Measurements from ENCODE around the gene DTX1. TPM values are rescaled to one million over a fixed set of nuclear protein-coding genes. Genes with fewer than 3 reads are reported as not detected.

DTX1 gene
- total and polyA plus RNA-seq, 7 experiments from 2014 or later: 0.80 to 15.8 (median 4.5) TPM; not detected in 1

- ATAC-seq (no peak), DNase-seq (no peak)
- Histone ChIP-seq H3K36me3 (ENCODE audit: control insufficient read depth in 2 of 3, insufficient read depth in 3 of 3, low read length in 3 of 3) (no peaks in the 10 kb centered on the region), H3K27me3 (ENCODE audit: control insufficient read depth in 2 of 2, insufficient read depth in 2 of 2, low read length in 2 of 2) (no peaks in the 10 kb centered on the region), H3K4me1 (ENCODE audit: control insufficient read depth in 2 of 2, insufficient read depth in 2 of 2, low read length in 2 of 2) (peaks cover 0 to 6% of the 10 kb centered on the region in 2 donors), H3K27ac (ENCODE audit: low read depth, low read length) (no peak overlapping the region), H3K9me3 (ENCODE audit: control insufficient read depth in 2 of 3, low read length in 3 of 3) (no peaks in the 10 kb centered on the region), H3K4me3 (ENCODE audit: low read length) (no peak overlapping the region)
- H3K4me1 Mint-ChIP-seq: peaks cover 0 to 12% (median 9%) of the 10 kb centered on the region in 7 donors
- H3K27ac Mint-ChIP-seq: peak overlapping the region in 1 of 9 donors; percentile 57
- CTCF ChIA-PET: no interaction called here
- POLR2A ChIA-PET: no interaction called here
- H3K27me3 Mint-ChIP-seq: peaks cover 0 to 3% (median 0%) of the 10 kb centered on the region in 5 donors
- H3K4me3 Mint-ChIP-seq: no peak overlapping the region
- intact Hi-C loops (cut with micrococcal nuclease): no loop called here
- H3K36me3 Mint-ChIP-seq: no peaks in the 10 kb centered on the region
- H3K9me3 Mint-ChIP-seq: peaks cover 0 to 2% (median 0%) of the 10 kb centered on the region in 11 donors
These were observed 54.7 kb downstream of the DTX1 start for GRCh38 chr12:113111247-113111646.

- ChIA-PET CTCF (no interaction called here), POLR2A (no interaction called here)
- Histone ChIP-seq H3K9me3 (ENCODE audit: control insufficient read depth in 2 of 3, low read length in 3 of 3) (no peaks in the 10 kb centered on the region), H3K4me3 (ENCODE audit: low read length) (no peak overlapping the region), H3K27me3 (ENCODE audit: control insufficient read depth in 2 of 2, insufficient read depth in 2 of 2, low read length in 2 of 2) (no peaks in the 10 kb centered on the region), H3K4me1 (ENCODE audit: control insufficient read depth in 2 of 2, insufficient read depth in 2 of 2, low read length in 2 of 2) (peaks cover 0 to 6% of the 10 kb centered on the region in 2 donors), H3K36me3 (ENCODE audit: control insufficient read depth in 2 of 3, insufficient read depth in 3 of 3, low read length in 3 of 3) (no peaks in the 10 kb centered on the region), H3K27ac (ENCODE audit: low read depth, low read length) (no peak overlapping the region)
- Mint-ChIP-seq H3K4me3 (no peak overlapping the region), H3K9me3 (peaks cover 0 to 2% (median 0%) of the 10 kb centered on the region in 11 donors), H3K27me3 (peaks cover 0 to 3% (median 0%) of the 10 kb centered on the region in 5 donors), H3K4me1 (peaks cover 0 to 12% (median 9%) of the 10 kb centered on the region in 7 donors), H3K27ac (peak overlapping the region in 1 of 9 donors; percentile 46), H3K36me3 (no peaks in the 10 kb centered on the region)
- intact Hi-C loops (cut with micrococcal nuclease): no loop called here
- no peak for DNase-seq
- no peak for ATAC-seq
These were observed 55.7 kb downstream of the DTX1 start for GRCh38 chr12:113112043-113112899.

- Histone ChIP-seq H3K27ac (ENCODE audit: low read depth, low read length) (no peak overlapping the region), H3K9me3 (ENCODE audit: control insufficient read depth in 2 of 3, low read length in 3 of 3) (no peaks in the 10 kb centered on the region), H3K36me3 (ENCODE audit: control insufficient read depth in 2 of 3, insufficient read depth in 3 of 3, low read length in 3 of 3) (no peaks in the 10 kb centered on the region), H3K27me3 (ENCODE audit: control insufficient read depth in 2 of 2, insufficient read depth in 2 of 2, low read length in 2 of 2) (no peaks in the 10 kb centered on the region), H3K4me3 (ENCODE audit: low read length) (no peak overlapping the region), H3K4me1 (ENCODE audit: control insufficient read depth in 2 of 2, insufficient read depth in 2 of 2, low read length in 2 of 2) (peaks cover 0 to 6% of the 10 kb centered on the region in 2 donors)
- intact Hi-C loops (cut with micrococcal nuclease): no loop called here
- ChIA-PET CTCF (no interaction called here), POLR2A (interaction anchor here (0.7 kb wide), 1 partner anchor 102 kb away, joined by 3 read pairs; no protein-coding TSS in a partner anchor)
- Mint-ChIP-seq H3K4me1 (peaks cover 0 to 11% (median 9%) of the 10 kb centered on the region in 7 donors), H3K27ac (peak overlapping the region in 1 of 9 donors; percentile 72), H3K27me3 (peaks cover 0 to 3% (median 0%) of the 10 kb centered on the region in 5 donors), H3K4me3 (no peak overlapping the region), H3K9me3 (peaks cover 0 to 2% (median 0%) of the 10 kb centered on the region in 11 donors), H3K36me3 (no peaks in the 10 kb centered on the region)
- ATAC-seq (no peak), DNase-seq (no peak)
These were observed 56.9 kb downstream of the DTX1 start for GRCh38 chr12:113113397-113113796.

DNA sequence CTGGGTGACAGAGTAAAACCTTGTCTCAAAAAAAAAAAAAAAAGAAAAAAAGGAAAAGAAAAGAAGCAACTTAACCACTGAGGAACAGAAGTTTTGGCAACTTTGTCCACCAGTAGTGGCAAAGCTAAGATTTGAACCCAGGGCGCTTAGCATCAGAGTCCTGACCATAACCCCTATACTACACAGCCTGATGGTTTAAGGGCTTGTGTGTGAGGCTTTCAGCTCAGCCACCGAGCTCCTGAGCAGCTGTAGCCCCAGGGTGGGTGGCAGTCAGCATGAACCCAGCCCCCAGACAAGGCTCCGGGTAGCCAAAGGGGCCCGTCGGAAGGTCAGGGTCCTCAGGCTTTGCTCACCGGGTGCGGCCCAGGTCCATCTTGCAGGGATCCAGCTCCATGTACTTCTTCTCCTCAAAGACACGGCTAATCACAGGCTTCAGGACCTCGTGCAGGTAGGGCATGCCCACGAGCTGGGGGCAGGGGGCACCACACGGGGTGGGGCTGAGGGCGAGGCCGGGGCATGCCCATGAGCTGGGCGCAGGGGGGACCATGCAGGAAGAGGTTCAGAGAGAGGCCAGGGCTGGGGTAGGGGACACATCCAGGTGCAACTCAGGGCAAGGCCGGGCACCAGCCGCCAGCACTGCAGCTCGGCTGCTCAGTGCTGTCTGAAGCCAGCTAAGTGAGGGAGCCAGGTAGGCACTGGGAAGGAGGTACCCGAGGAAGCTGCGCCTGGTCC is 58.1 kb downstream of the DTX1 start:
- no peaks in the 10 kb centered on the region for H3K27me3 ChIP-seq (ENCODE audit: control insufficient read depth in 2 of 2, insufficient read depth in 2 of 2, low read length in 2 of 2)
- no peak for ATAC-seq
- H3K4me3 ChIP-seq (ENCODE audit: low read length): no peak overlapping the region
- H3K4me1 ChIP-seq (ENCODE audit: control insufficient read depth in 2 of 2, insufficient read depth in 2 of 2, low read length in 2 of 2): peaks cover 0 to 4% of the 10 kb centered on the region in 2 donors
- H3K36me3 ChIP-seq (ENCODE audit: control insufficient read depth in 2 of 3, insufficient read depth in 3 of 3, low read length in 3 of 3): no peaks in the 10 kb centered on the region
- Mint-ChIP-seq H3K9me3 (peaks cover 0 to 2% (median 0%) of the 10 kb centered on the region in 11 donors), H3K27me3 (peaks cover 0 to 3% (median 0%) of the 10 kb centered on the region in 5 donors), H3K4me3 (no peak overlapping the region), H3K4me1 (peaks cover 0 to 11% (median 8%) of the 10 kb centered on the region in 7 donors), H3K36me3 (no peaks in the 10 kb centered on the region), H3K27ac (no peak overlapping the region)
- ChIA-PET CTCF (interaction anchor here (0.7 kb wide), 1 partner anchor 121 kb away, joined by 3 read pairs; no protein-coding TSS in a partner anchor), POLR2A (no interaction called here)
- no peaks in the 10 kb centered on the region for H3K9me3 ChIP-seq (ENCODE audit: control insufficient read depth in 2 of 3, low read length in 3 of 3)
- H3K27ac ChIP-seq (ENCODE audit: low read depth, low read length): no peak overlapping the region
- DNase-seq: no peak
- intact Hi-C loops (cut with micrococcal nuclease): no loop called here

DNA sequence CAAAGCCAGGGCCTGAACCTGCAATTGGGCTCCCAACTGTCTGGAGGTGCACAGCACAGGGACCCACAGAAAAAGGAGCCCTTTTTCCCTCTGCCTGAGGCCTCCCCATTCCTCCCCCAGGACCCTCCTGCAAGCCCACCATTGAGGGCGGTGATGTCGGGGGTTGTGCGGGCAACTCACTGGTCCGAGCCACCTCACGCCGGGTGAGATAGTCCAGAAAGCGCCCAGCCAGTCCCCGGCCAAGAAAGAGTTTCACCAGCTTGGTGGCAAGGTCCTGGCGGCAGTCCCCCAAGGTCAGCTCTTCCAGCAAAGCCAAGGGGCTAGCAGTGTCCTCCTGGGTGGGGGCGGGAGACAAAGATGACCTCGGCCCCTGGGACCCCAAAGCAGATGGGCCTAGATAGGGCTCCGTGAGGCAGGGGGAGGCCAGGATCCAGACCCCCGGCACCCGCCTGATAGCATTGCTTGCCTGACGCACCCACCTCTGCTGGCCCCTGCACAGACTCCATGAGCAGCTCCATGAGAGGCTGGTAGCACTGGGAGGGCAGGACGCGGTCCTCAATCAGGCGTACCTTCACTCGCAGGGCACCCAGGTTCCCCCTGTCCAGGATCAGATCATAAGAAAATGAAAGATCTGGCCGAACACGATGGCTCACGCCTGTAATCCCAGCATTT is 59.1 kb downstream of the DTX1 start:
- intact Hi-C loops (cut with micrococcal nuclease): no loop called here
- no peak overlapping the region for H3K4me3 Mint-ChIP-seq

GRCh38 chr12:113116875-113117274 is 60.3 kb downstream of the DTX1 start:
- ATAC-seq: no peak
- intact Hi-C loops (cut with micrococcal nuclease): no loop called here

More for the DNA sequence above, 59.1 kb downstream of the DTX1 start:
- Histone ChIP-seq H3K4me1 (ENCODE audit: control insufficient read depth in 2 of 2, insufficient read depth in 2 of 2, low read length in 2 of 2) (no peaks in the 10 kb centered on the region), H3K36me3 (ENCODE audit: control insufficient read depth in 2 of 3, insufficient read depth in 3 of 3, low read length in 3 of 3) (no peaks in the 10 kb centered on the region), H3K27ac (ENCODE audit: low read depth, low read length) (no peak overlapping the region), H3K4me3 (ENCODE audit: low read length) (no peak overlapping the region), H3K9me3 (ENCODE audit: control insufficient read depth in 2 of 3, low read length in 3 of 3) (no peaks in the 10 kb centered on the region), H3K27me3 (ENCODE audit: control insufficient read depth in 2 of 2, insufficient read depth in 2 of 2, low read length in 2 of 2) (no peaks in the 10 kb centered on the region)
- CTCF ChIA-PET: no interaction called here
- H3K27ac Mint-ChIP-seq: no peak overlapping the region
- H3K9me3 Mint-ChIP-seq: peaks cover 0 to 2% (median 0%) of the 10 kb centered on the region in 11 donors
- H3K36me3 Mint-ChIP-seq: no peaks in the 10 kb centered on the region
- DNase-seq (no peak), ATAC-seq (no peak)
- peaks cover 0 to 3% (median 0%) of the 10 kb centered on the region in 5 donors for H3K27me3 Mint-ChIP-seq
- POLR2A ChIA-PET: no interaction called here
- H3K4me1 Mint-ChIP-seq: peaks cover 0 to 5% (median 0%) of the 10 kb centered on the region in 7 donors

More at GRCh38 chr12:113116875-113117274, 60.3 kb downstream of the DTX1 start:
- H3K4me3 ChIP-seq (ENCODE audit: low read length): no peak overlapping the region
- no peaks in the 10 kb centered on the region for H3K9me3 ChIP-seq (ENCODE audit: control insufficient read depth in 2 of 3, low read length in 3 of 3)
- H3K4me1 ChIP-seq (ENCODE audit: control insufficient read depth in 2 of 2, insufficient read depth in 2 of 2, low read length in 2 of 2): no peaks in the 10 kb centered on the region
- ChIA-PET POLR2A (no interaction called here), CTCF (no interaction called here)
- H3K27ac Mint-ChIP-seq: no peak overlapping the region
- no peaks in the 10 kb centered on the region for H3K27me3 ChIP-seq (ENCODE audit: control insufficient read depth in 2 of 2, insufficient read depth in 2 of 2, low read length in 2 of 2)
- peaks cover 0 to 2% (median 0%) of the 10 kb centered on the region in 7 donors for H3K4me1 Mint-ChIP-seq
- H3K27me3 Mint-ChIP-seq: peaks cover 0 to 3% (median 0%) of the 10 kb centered on the region in 5 donors
- H3K4me3 Mint-ChIP-seq: no peak overlapping the region
- peaks cover 0 to 2% (median 0%) of the 10 kb centered on the region in 11 donors for H3K9me3 Mint-ChIP-seq
- no peaks in the 10 kb centered on the region for H3K36me3 Mint-ChIP-seq
- no peak overlapping the region for H3K27ac ChIP-seq (ENCODE audit: low read depth, low read length)
- DNase-seq: no peak
- H3K36me3 ChIP-seq (ENCODE audit: control insufficient read depth in 2 of 3, insufficient read depth in 3 of 3, low read length in 3 of 3): no peaks in the 10 kb centered on the region
